Nephron (organoid): ENCODE data around the gene THEMIS.
"Not testable (repeated sequence)": the region's sequence is repeated elsewhere in the genome, so short reads cannot be mapped to it uniquely, and the experiment has no call there.

Experiments used
- H3K27ac Mint-ChIP-seq, 3 experiments: 2 replicates each; pipeline ENCODE4 v1.8.0; 2020; ENCODE audit warnings: mixed read lengths in 3 of 3, mild to moderate bottlenecking in 2 of 3, moderate library complexity in 1 of 3
- H3K27me3 Mint-ChIP-seq: 2 replicates; pipeline ENCODE4 v1.8.0; 2021; ENCODE audit warnings: low read depth, mild to moderate bottlenecking, moderate library complexity, mixed read lengths
- H3K36me3 Mint-ChIP-seq: 2 replicates; pipeline ENCODE4 v1.8.0; 2020; ENCODE audit warnings: low read depth, mixed read lengths
- H3K4me1 Mint-ChIP-seq: 2 replicates; pipeline ENCODE4 v1.8.0; 2020; ENCODE audit warnings: mixed read lengths
- H3K4me3 Mint-ChIP-seq, 3 experiments: 2 replicates each; pipeline ENCODE4 v1.8.0; 2020; ENCODE audit warnings: mild to moderate bottlenecking in 3 of 3, mixed read lengths in 3 of 3, moderate library complexity in 2 of 3
- H3K9me3 Mint-ChIP-seq: 2 replicates; pipeline ENCODE4 v1.8.0; 2020; ENCODE audit warnings: mixed read lengths
- CTCF ChIP-seq, 3 experiments: fragments of 200-600 bp; sonication (generic); IDR thresholded peaks; one replicate each; pipeline ENCODE4 v1.5.0; 2021; ENCODE audit warnings: antibody characterized with exemption in 3 of 3; ENCODE audit not compliant: unreplicated experiment in 3 of 3

Gene THEMIS

GRCh38 chr6:127891731-127892326, 9.0 kb downstream of the THEMIS start:
- H3K9me3 Mint-ChIP-seq, result no peaks in the 10 kb centered on the region

DNA sequence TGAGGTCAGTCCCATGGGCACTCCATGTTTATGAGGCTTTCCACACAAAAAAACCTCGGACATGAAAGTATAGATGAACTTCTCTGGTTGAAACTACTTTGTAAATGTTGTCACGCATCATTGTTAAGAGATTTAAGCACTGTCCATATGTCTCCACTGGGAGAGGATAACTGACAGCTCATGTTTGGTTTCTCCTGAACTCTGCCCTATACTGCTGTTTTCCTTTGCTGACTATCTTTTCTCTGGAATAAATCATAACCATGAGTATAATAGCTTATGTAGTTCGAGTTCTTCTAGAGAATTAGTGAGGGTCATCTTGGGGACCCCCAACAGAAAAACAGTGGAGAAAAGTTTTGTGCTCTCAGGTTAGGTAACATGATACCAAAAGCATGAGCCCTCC, 14.3 kb downstream of the THEMIS start:
- no peaks in the 10 kb centered on the region for H3K36me3 Mint-ChIP-seq
- H3K27me3 Mint-ChIP-seq, result no peaks in the 10 kb centered on the region
- H3K4me1 Mint-ChIP-seq, result no peaks in the 10 kb centered on the region
- H3K27ac Mint-ChIP-seq, result peak overlapping the region in 1 of 3 experiments; percentile 72
- H3K9me3 Mint-ChIP-seq, result no peaks in the 10 kb centered on the region
- H3K4me3 Mint-ChIP-seq, result no peak overlapping the region
- TF ChIP-seq CTCF (IDR thresholded peaks at IDR 0.05; ENCODE audit: unreplicated experiment in 3 of 3), result no peak

More at GRCh38 chr6:127891731-127892326, 9.0 kb downstream of the THEMIS start:
- Mint-ChIP-seq H3K4me1 (no peaks in the 10 kb centered on the region), H3K27me3 (no peaks in the 10 kb centered on the region), H3K36me3 (no peaks in the 10 kb centered on the region), H3K4me3 (no peak overlapping the region), H3K27ac (no peak overlapping the region)
- no peak for TF ChIP-seq CTCF (IDR thresholded peaks at IDR 0.05; ENCODE audit: unreplicated experiment in 3 of 3)

DNA sequence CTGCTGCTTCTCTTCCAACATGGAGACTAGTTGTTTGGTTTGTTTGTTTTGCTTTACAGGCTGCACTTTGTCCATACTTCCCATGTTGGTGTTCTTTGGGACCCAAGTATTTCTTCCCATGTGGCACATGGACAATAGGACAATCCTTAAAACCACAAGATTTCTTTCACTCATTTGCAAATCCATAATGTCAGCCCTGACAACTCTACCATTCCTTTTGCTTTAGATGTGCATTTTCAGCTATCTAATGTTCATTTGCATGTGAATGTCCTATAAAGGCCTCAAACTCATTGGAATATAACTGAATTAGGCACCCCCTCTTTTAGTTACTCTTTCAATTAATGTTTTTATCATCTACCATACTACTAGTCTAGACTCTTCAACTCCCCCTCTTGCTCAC, 16.7 kb downstream of the THEMIS start:
- TF ChIP-seq CTCF (IDR thresholded peaks at IDR 0.05; ENCODE audit: unreplicated experiment in 3 of 3), result no peak
- H3K4me1 Mint-ChIP-seq, result no peaks in the 10 kb centered on the region
- no peak overlapping the region for H3K27ac Mint-ChIP-seq
- H3K4me3 Mint-ChIP-seq, result no peak overlapping the region
- no peaks in the 10 kb centered on the region for H3K36me3 Mint-ChIP-seq
- H3K9me3 Mint-ChIP-seq, result no peaks in the 10 kb centered on the region
- no peaks in the 10 kb centered on the region for H3K27me3 Mint-ChIP-seq

GRCh38 chr6:127881949-127882348, 18.9 kb downstream of the THEMIS start:
- not testable (repeated sequence) for H3K27me3 Mint-ChIP-seq, H3K4me3 Mint-ChIP-seq, H3K9me3 Mint-ChIP-seq, H3K36me3 Mint-ChIP-seq, H3K4me1 Mint-ChIP-seq, H3K27ac Mint-ChIP-seq

DNA sequence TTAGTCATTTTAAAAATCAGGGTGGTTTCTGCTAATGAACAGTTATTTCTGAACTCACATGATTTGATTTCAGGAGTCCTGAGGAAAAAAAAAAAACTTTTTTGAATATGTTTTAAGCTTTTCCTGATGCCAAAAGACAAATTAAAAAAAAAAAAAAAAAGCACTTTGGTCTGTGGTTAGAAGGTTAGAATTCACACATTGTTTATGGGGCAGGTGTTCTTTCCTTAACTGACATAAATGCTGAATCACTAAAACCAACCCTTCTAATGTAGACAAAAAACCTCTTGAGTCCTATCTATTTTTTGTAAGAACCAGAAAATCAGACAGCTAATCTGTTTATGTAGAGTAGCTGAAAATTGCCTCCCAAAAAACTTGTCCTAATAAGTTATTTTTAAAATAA, 20.4 kb downstream of the THEMIS start:
- TF ChIP-seq CTCF (IDR thresholded peaks at IDR 0.05; ENCODE audit: unreplicated experiment in 3 of 3), result no peak
- Mint-ChIP-seq H3K27me3 (no peaks in the 10 kb centered on the region), H3K4me1 (no peaks in the 10 kb centered on the region), H3K4me3 (no peak overlapping the region), H3K9me3 (no peaks in the 10 kb centered on the region), H3K27ac (no peak overlapping the region), H3K36me3 (no peaks in the 10 kb centered on the region)

DNA sequence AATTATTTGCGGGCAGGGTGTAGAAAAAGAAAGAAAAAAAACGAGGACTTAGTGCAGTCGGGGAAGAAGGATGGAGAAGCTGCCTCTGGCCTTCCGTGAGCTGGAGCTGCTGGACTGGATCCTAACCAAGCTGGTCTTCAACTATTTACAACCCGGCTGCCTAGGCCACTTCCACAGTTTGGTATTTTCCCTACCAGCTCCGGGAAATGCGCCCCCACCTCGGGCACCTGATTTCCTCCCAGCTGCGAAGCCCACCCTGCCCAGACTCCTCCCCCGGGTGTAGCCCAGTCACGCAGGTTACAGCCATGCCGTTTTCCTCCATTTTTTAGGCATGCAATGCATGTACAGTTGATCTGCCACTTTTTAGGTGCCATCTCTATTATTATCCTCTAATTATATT, 21.2 kb downstream of the THEMIS start:
- Mint-ChIP-seq H3K4me1 (no peaks in the 10 kb centered on the region), H3K9me3 (no peaks in the 10 kb centered on the region), H3K36me3 (no peaks in the 10 kb centered on the region), H3K27me3 (no peaks in the 10 kb centered on the region), H3K4me3 (peak overlapping the region; percentile 66 to 75 (median 66)), H3K27ac (no peak overlapping the region)
- TF ChIP-seq CTCF (IDR thresholded peaks at IDR 0.05; ENCODE audit: unreplicated experiment in 3 of 3), result no peak
